Keratinocyte (primary cell): ENCODE data around the gene MFN2.

ENCODE experiments used
- EZH2 ChIP-seq: IDR thresholded peaks from one replicate; pipeline ENCODE4 v1.6.1; 2012; ENCODE audit warnings: inconsistent platforms, mild to moderate bottlenecking, low read length, moderate library complexity
- TF ChIP-seq, protein P1 (sequence below), 3 experiments: IDR thresholded peaks in 1 of 3; conservative IDR thresholded peaks in 1 of 3; optimal IDR thresholded peaks in 1 of 3; 2 replicates in 2 of 3; 3 replicates in 1 of 3; pipeline versions ENCODE3 to v1.5.1; 2011; ENCODE audit warnings: low read length in 3 of 3, mild to moderate bottlenecking in 3 of 3, moderate library complexity in 2 of 3, control low read depth in 1 of 3, inconsistent platforms in 1 of 3; ENCODE audit not compliant: insufficient read depth in 2 of 3; ENCODE audit errors: extremely low read depth in 1 of 3

DNA sequence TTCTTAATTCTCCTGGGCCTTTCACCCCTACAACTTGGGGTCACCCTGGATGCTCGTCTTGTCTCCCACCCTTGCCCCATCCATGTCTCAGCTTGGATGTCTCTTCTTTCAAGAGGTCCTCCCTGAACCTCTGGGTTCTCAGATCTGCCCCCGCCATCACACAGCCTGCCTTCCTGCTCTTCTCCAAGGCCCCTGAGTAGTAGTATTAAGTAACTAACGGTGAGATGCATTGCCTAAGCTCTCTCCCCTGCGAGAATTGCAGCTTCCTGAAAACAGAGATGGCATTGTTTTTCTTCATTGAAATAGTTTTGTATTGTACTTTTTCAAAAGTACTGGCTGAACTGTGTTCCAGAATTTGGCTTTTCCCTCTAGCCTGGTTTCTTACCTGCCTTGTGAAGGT, 55.1 kb downstream of the MFN2 start:
- no peak for TF ChIP-seq EZH2
- TF ChIP-seq, protein P1, sequence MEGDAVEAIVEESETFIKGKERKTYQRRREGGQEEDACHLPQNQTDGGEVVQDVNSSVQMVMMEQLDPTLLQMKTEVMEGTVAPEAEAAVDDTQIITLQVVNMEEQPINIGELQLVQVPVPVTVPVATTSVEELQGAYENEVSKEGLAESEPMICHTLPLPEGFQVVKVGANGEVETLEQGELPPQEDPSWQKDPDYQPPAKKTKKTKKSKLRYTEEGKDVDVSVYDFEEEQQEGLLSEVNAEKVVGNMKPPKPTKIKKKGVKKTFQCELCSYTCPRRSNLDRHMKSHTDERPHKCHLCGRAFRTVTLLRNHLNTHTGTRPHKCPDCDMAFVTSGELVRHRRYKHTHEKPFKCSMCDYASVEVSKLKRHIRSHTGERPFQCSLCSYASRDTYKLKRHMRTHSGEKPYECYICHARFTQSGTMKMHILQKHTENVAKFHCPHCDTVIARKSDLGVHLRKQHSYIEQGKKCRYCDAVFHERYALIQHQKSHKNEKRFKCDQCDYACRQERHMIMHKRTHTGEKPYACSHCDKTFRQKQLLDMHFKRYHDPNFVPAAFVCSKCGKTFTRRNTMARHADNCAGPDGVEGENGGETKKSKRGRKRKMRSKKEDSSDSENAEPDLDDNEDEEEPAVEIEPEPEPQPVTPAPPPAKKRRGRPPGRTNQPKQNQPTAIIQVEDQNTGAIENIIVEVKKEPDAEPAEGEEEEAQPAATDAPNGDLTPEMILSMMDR (optimal IDR thresholded peaks at IDR 0.05 in 1 of 3, IDR thresholded peaks at IDR 0.05 in 1 of 3, conservative IDR thresholded peaks at IDR 0.05 in 1 of 3; ENCODE audit: extremely low read depth in 1 of 3, insufficient read depth in 2 of 3, low read length in 3 of 3) = no peak
